Pulmonary artery endothelial cell (primary cell): ENCODE data around the gene GORASP2. TPM values are rescaled to one million over a fixed set of nuclear protein-coding genes. Genes with fewer than 3 reads are reported as not detected.
"Not testable (repeated sequence)": the region's sequence is repeated elsewhere in the genome, so short reads cannot be mapped to it uniquely, and the experiment has no call there.

ENCODE experiments used
- DNase-seq: peaks from one replicate; pipeline ENCODE4 v3.0.0-alpha.2; 2011; ENCODE audit warnings: low read depth, low spot score
- total RNA-seq: library from RNA; depleted of rRNA; stranded (reverse); fragments of >200 nt; gene quantifications from 2 replicates; pipeline ENCODE4 v1.2.3, GENCODE V29; 2014

Gene GORASP2
- total RNA-seq, result 29.5 and 36.8 TPM in 2 replicates

- peak; percentile 99 for DNase-seq
These were observed at the start of gene GORASP2 for GRCh38 chr2:170928824-170929685. TSS of gene GORASP2 (plus strand) at chr2:170929253. CDS start at chr2:170929341, 88 bp downstream.

GRCh38 chr2:170881840-170882239 lies 47.2 kb upstream of the GORASP2 start:
- no peak for DNase-seq

GRCh38 chr2:170882758-170883157 lies 46.3 kb upstream of the GORASP2 start:
- DNase-seq, result no peak

- no peak for DNase-seq
These were observed 45.4 kb upstream of the GORASP2 start for GRCh38 chr2:170883683-170884082.

GRCh38 chr2:170885130-170885791 lies 43.8 kb upstream of the GORASP2 start:
- DNase-seq, result no peak

- DNase-seq, result no peak
These were observed 42.7 kb upstream of the GORASP2 start for GRCh38 chr2:170886386-170886785.

GRCh38 chr2:170887496-170887895 lies 41.6 kb upstream of the GORASP2 start:
- DNase-seq, result no peak

- DNase-seq, result no peak
These were observed 41.2 kb upstream of the GORASP2 start for GRCh38 chr2:170887896-170888295.

GRCh38 chr2:170891893-170892292 lies 37.2 kb upstream of the GORASP2 start:
- DNase-seq, result no peak

GRCh38 chr2:170892391-170892951 lies 36.6 kb upstream of the GORASP2 start:
- DNase-seq, result no peak

GRCh38 chr2:170895023-170895757 lies 33.9 kb upstream of the GORASP2 start:
- no peak for DNase-seq

GRCh38 chr2:170896622-170897021 lies 32.4 kb upstream of the GORASP2 start:
- no peak for DNase-seq

- DNase-seq, result no peak
These were observed 31.9 kb upstream of the GORASP2 start for GRCh38 chr2:170897108-170897507.

- DNase-seq, result no peak
These were observed 23.2 kb upstream of the GORASP2 start for GRCh38 chr2:170905864-170906263.

GRCh38 chr2:170911314-170911889 lies 17.7 kb upstream of the GORASP2 start:
- DNase-seq, result no peak

- DNase-seq, result not testable (repeated sequence)
These were observed 13.9 kb upstream of the GORASP2 start for GRCh38 chr2:170914994-170915666.

GRCh38 chr2:170917219-170917913 lies 11.7 kb upstream of the GORASP2 start:
- DNase-seq, result no peak

GRCh38 chr2:170917957-170918356 lies 11.1 kb upstream of the GORASP2 start:
- no peak for DNase-seq

GRCh38 chr2:170921873-170922272 lies 7.2 kb upstream of the GORASP2 start:
- DNase-seq, result not testable (repeated sequence)
